GM18520 (cell line): ENCODE measurements around the gene RIMBP2.

Experiments
- ATAC-seq: cut with Tn5 transposase; IDR thresholded peaks from one replicate; pipeline ENCODE4 v1.9.1; 2021; ENCODE audit not compliant: unreplicated experiment

Gene RIMBP2

GRCh38 chr12:130474599-130475269 is 241.4 kb downstream of the RIMBP2 start:
- no peak for ATAC-seq

GRCh38 chr12:130473266-130473665 is 242.8 kb downstream of the RIMBP2 start:
- no peak for ATAC-seq

- ATAC-seq = no peak
These were observed 245.1 kb downstream of the RIMBP2 start for GRCh38 chr12:130470969-130471368.

- no peak for ATAC-seq
These were observed 246.5 kb downstream of the RIMBP2 start for GRCh38 chr12:130469552-130469951.

- no peak for ATAC-seq
These were observed 247.3 kb downstream of the RIMBP2 start for GRCh38 chr12:130468700-130469245.

- ATAC-seq = no peak
These were observed 247.9 kb downstream of the RIMBP2 start for GRCh38 chr12:130468186-130468585.

- ATAC-seq = no peak
These were observed 250.5 kb downstream of the RIMBP2 start for GRCh38 chr12:130465626-130466025.

- no peak for ATAC-seq
These were observed 251.1 kb downstream of the RIMBP2 start for GRCh38 chr12:130465046-130465445.

GRCh38 chr12:130463818-130464670 is 252.1 kb downstream of the RIMBP2 start:
- no peak for ATAC-seq

GRCh38 chr12:130463275-130463658 is 252.8 kb downstream of the RIMBP2 start:
- no peak for ATAC-seq

GRCh38 chr12:130462558-130463274 is 253.4 kb downstream of the RIMBP2 start:
- no peak for ATAC-seq

- no peak for ATAC-seq
These were observed 254.1 kb downstream of the RIMBP2 start for GRCh38 chr12:130461839-130462557.

- ATAC-seq = no peak
These were observed 254.7 kb downstream of the RIMBP2 start for GRCh38 chr12:130461447-130461815.

- ATAC-seq = no peak
These were observed 255.3 kb downstream of the RIMBP2 start for GRCh38 chr12:130460611-130461446.

GRCh38 chr12:130459916-130460315 is 256.2 kb downstream of the RIMBP2 start:
- no peak for ATAC-seq

- no peak for ATAC-seq
These were observed 257.8 kb downstream of the RIMBP2 start for GRCh38 chr12:130458341-130458740.

- ATAC-seq = no peak
These were observed 258.9 kb downstream of the RIMBP2 start for GRCh38 chr12:130457215-130457614.

- no peak for ATAC-seq
These were observed 259.5 kb downstream of the RIMBP2 start for GRCh38 chr12:130456375-130457199.

GRCh38 chr12:130455161-130455560 is 260.9 kb downstream of the RIMBP2 start:
- ATAC-seq = no peak
